Endothelial cell of umbilical vein (primary cell): ENCODE results near the gene CTSD. TPM values are rescaled to one million over a fixed set of nuclear protein-coding genes. Genes with fewer than 3 reads are reported as not detected.

Source experiments
- BruUV-seq: library from RNA; stranded (reverse); fragments of 400-500 nt; replicated peaks from 2 replicates; lab custom pipeline; 2021; lab: Mats Ljungman, UMichigan
- CTCF ChIA-PET: fragments of 300-600, 350-600 bp; sonication (Branson Sonifier 250); formaldehyde crosslinking; loops from one replicate; lab custom pipeline; 2021; ENCODE audit warnings: antibody characterized with exemption, inconsistent platforms; lab: Charles Lee
- POLR2A ChIA-PET: fragments of 300-600, 350-600 bp; sonication (Branson Sonifier 250); formaldehyde crosslinking; loops from one replicate; lab custom pipeline; 2021; ENCODE audit warnings: antibody characterized with exemption, inconsistent platforms; lab: Charles Lee
- DNase-seq: peaks from one replicate; pipeline ENCODE4 v3.0.0-alpha.2; 2011; ENCODE audit warnings: low read depth, low spot score
- FAIRE-seq: peaks from 2 replicates; lab custom pipeline; 2011; peaks lifted over from hg19 to GRCh38; lab: Jason Lieb, UNC
- H2AFZ ChIP-seq: 2 replicates; pipeline ENCODE4 v1.6.0; 2012; ENCODE audit warnings: low read depth, low read length, control low read depth, inconsistent platforms
- H3K27ac ChIP-seq: 2 replicates; pipeline ENCODE4 v1.5.1; 2011; ENCODE audit warnings: low read depth, mild to moderate bottlenecking, control low read depth, low read length, moderate library complexity; ENCODE audit not compliant: insufficient read depth
- H3K27me3 ChIP-seq, 2 experiments: 2 replicates each; pipeline versions ENCODE4 v1.6.0 to v1.6.1; 2011; ENCODE audit warnings: low read length in 2 of 2, mixed read lengths in 1 of 2; ENCODE audit not compliant: control insufficient read depth in 2 of 2, insufficient read depth in 2 of 2
- H3K36me3 ChIP-seq, 2 experiments: 2 replicates in 1 of 2; 3 replicates in 1 of 2; pipeline ENCODE4 v1.5.1; 2011; ENCODE audit warnings: low read length in 2 of 2, mild to moderate bottlenecking in 1 of 2, moderate library complexity in 1 of 2; ENCODE audit not compliant: control insufficient read depth in 2 of 2, insufficient read depth in 2 of 2; ENCODE audit errors: extremely low read depth in 1 of 2
- H3K4me1 ChIP-seq: 3 replicates; pipeline ENCODE4 v1.5.1; 2011; ENCODE audit warnings: mild to moderate bottlenecking, low read length; ENCODE audit not compliant: control insufficient read depth, insufficient read depth; ENCODE audit errors: extremely low read depth
- H3K4me2 ChIP-seq: 2 replicates; pipeline ENCODE4 v1.6.1; 2011; ENCODE audit warnings: low read length, control low read depth, mixed read lengths; ENCODE audit not compliant: insufficient read depth
- H3K4me3 ChIP-seq, 3 experiments: fragments of 200-600 bp in 1 of 3; sonication (generic), shearing (Covaris generic) in 1 of 3; replicated peaks in 1 of 3; 2 replicates each; pipeline ENCODE4 v1.5.1; 2011 to 2016; ENCODE audit warnings: control low read depth in 3 of 3, low read length in 3 of 3, mild to moderate bottlenecking in 2 of 3, inconsistent platforms in 1 of 3, low read depth in 1 of 3, moderate library complexity in 1 of 3; ENCODE audit not compliant: insufficient read depth in 1 of 3
- H3K79me2 ChIP-seq: 2 replicates; pipeline ENCODE4 v1.6.0; 2012; ENCODE audit warnings: low read length, inconsistent platforms; ENCODE audit not compliant: control insufficient read depth, insufficient read depth
- H3K9ac ChIP-seq: replicated peaks from 2 replicates; pipeline ENCODE3; 2011; ENCODE audit warnings: low read length, control low read depth; ENCODE audit not compliant: insufficient read depth; ENCODE audit errors: extremely low read depth
- H3K9me1 ChIP-seq: replicated peaks from 3 replicates; pipeline ENCODE4 v1.6.0; 2011; ENCODE audit warnings: mild to moderate bottlenecking, low read length; ENCODE audit not compliant: control insufficient read depth, insufficient read depth; ENCODE audit errors: extremely low read depth
- H3K9me3 ChIP-seq: replicated peaks from 2 replicates; pipeline ENCODE4 v1.5.1; 2012; ENCODE audit warnings: low read length, inconsistent platforms; ENCODE audit not compliant: control insufficient read depth, insufficient read depth
- H4K20me1 ChIP-seq: replicated peaks from 2 replicates; pipeline ENCODE3; 2011; ENCODE audit warnings: mild to moderate bottlenecking, low read length; ENCODE audit not compliant: control insufficient read depth, insufficient read depth; ENCODE audit errors: extremely low read depth
- CTCF ChIP-seq, 2 donors: IDR thresholded peaks; 1 replicate in 1 of 2; 2 replicates in 1 of 2; pipeline ENCODE4 v1.5.1; 2011; ENCODE audit warnings: low read length in 2 of 2, mild to moderate bottlenecking in 2 of 2, moderate library complexity in 2 of 2, control low read depth in 1 of 2, inconsistent platforms in 1 of 2, low read depth in 1 of 2; ENCODE audit not compliant: insufficient read depth in 1 of 2; ENCODE audit errors: extremely low read depth in 1 of 2
- EZH2 ChIP-seq: IDR thresholded peaks from 2 replicates; pipeline ENCODE4 v1.6.1; 2012; ENCODE audit warnings: borderline replicate concordance, low read depth, mild to moderate bottlenecking, moderate library complexity, low read length, inconsistent platforms; ENCODE audit not compliant: severe bottlenecking
- FOS ChIP-seq: IDR thresholded peaks from 2 replicates; pipeline ENCODE4 v1.6.1; 2011; ENCODE audit warnings: mild to moderate bottlenecking, low read length, moderate library complexity, borderline replicate concordance; ENCODE audit not compliant: insufficient read depth
- GATA2 ChIP-seq: IDR thresholded peaks from 2 replicates; pipeline ENCODE4 v1.7.0; 2011; ENCODE audit warnings: low read depth, mild to moderate bottlenecking, moderate library complexity, mixed read lengths, low read length; ENCODE audit not compliant: insufficient read length, insufficient read depth
- JUN ChIP-seq: IDR thresholded peaks from 2 replicates; pipeline ENCODE4 v1.6.1; 2011; ENCODE audit warnings: borderline replicate concordance, low read depth; ENCODE audit not compliant: insufficient read length, insufficient read depth
- MYC ChIP-seq: IDR thresholded peaks from one replicate; pipeline ENCODE4 v1.6.1; 2011; ENCODE audit warnings: mild to moderate bottlenecking, low read depth, low read length
- POLR2A ChIP-seq: IDR thresholded peaks from 2 replicates; pipeline ENCODE4 v1.6.1; 2012; ENCODE audit warnings: low read depth, mild to moderate bottlenecking, control low read depth, low read length
- POLR2AphosphoS5 ChIP-seq: IDR thresholded peaks from 2 replicates; pipeline ENCODE4 v1.6.1; 2012; ENCODE audit warnings: low read depth, mild to moderate bottlenecking, control low read depth, low read length, moderate library complexity; ENCODE audit not compliant: insufficient read depth
- dilution Hi-C: fragments of 300-500 bp; cut with MboI; formaldehyde crosslinking; loops from one replicate; pipeline ENCODE4 v1.15.0; 2019; ENCODE audit warnings: low sequenced_read_pairs; ENCODE audit not compliant: extremely low pct_ligation_motif_present
- intact Hi-C: fragments of 100-400 bp; cut with micrococcal nuclease; formaldehyde crosslinking; loops from one replicate; pipeline ENCODE4 v1.10.0; 2022
- polyA plus RNA-seq, 4 experiments: library from polyadenylated mRNA; depleted of rRNA in 3 of 4; stranded (reverse) in 3 of 4; unstranded in 1 of 4; fragments of >200 nt; gene quantifications; 2 replicates each; pipeline versions ENCODE4 v1.2.1 to v1.2.3, GENCODE V29; 2011 to 2012; ENCODE audit warnings: missing spikeins in 1 of 4
- total RNA-seq: library from RNA; stranded (reverse); gene quantifications from 2 replicates; pipeline ENCODE4 v1.2.3, GENCODE V29; 2021
- TF ChIP-seq, protein P1 (sequence below): IDR thresholded peaks from 2 replicates; pipeline ENCODE4 v1.6.1; 2011; ENCODE audit not compliant: insufficient read depth, insufficient read length

The CTSD gene
- total and polyA plus RNA-seq, 2 donors (not counting 3 experiments of a cell fraction or from before 2014, with no cell fraction given), result 215 to 248 TPM

DNA sequence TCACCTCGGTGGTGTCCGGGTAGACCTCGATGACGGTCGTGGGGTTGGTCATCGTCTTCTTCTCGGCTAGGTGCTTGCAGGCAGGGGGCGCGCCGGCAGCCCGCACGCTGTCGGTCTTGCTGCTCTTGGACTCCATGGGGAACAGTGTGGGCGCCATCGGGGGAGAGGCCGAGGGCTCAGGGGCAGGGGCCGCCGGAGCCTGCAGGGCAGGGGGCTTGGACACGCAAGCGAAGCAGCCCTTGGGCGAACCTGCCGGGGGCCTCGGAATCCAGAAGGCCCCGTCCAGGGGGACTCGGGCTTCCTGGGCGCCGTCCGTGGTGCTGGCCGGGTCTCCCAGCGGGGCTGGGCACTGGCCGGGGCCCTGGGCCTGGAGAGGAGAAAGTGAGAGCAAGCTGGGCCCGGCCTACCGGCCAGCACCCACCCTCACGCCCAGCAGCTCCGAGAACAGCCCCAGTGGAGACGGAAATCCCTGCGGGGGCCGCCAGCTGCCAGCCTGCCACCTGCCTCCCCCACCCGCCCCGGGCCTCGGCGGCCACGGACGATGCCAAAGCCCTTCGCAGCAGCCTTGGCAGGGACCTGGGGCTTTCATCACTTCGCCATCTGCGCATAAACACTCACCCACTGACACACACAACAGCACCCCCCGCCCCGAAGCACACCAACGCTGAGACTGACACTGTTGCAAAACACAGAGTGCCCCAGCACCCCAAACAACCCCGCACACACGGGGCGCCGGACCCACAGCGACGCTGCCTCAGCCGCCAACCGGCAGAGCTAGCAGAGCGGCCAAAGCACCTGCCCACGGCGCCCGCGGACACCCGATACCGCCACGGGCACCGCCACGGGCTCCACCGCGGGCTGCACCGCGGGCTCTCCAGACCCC lies 15.7 kb downstream of the CTSD start:
- FAIRE-seq (no peak), DNase-seq (no peak)
- CTCF ChIA-PET, result no interaction called here
- no peaks in the 10 kb centered on the region for H3K4me1 ChIP-seq
- no peak overlapping the region for H3K27ac ChIP-seq
- no peak overlapping the region for H2AFZ ChIP-seq
- TF ChIP-seq POLR2AphosphoS5, result no peak
- POLR2A ChIA-PET, result no interaction called here
- no peaks in the 10 kb centered on the region for H3K79me2 ChIP-seq
- no peaks in the 10 kb centered on the region for H3K9me1 ChIP-seq
- no peaks in the 10 kb centered on the region for H3K9me3 ChIP-seq
- no peaks in the 10 kb centered on the region for H4K20me1 ChIP-seq
- no peak overlapping the region for H3K4me2 ChIP-seq
- dilution Hi-C loops (no loop called here), intact Hi-C loops (no loop called here)
- no TSS peak for BruUV-seq
- no peaks in the 10 kb centered on the region for H3K36me3 ChIP-seq
- no peak overlapping the region for H3K4me3 ChIP-seq
- H3K27me3 ChIP-seq, result peaks cover 15 to 16% of the 10 kb centered on the region in 2 experiments
- no peak overlapping the region for H3K9ac ChIP-seq

- FAIRE-seq, result no peak
- ChIA-PET CTCF (no interaction called here), POLR2A (no interaction called here)
- no peak for DNase-seq
- H3K4me1 ChIP-seq, result no peaks in the 10 kb centered on the region
- H3K4me3 ChIP-seq, result no peak overlapping the region
- TF ChIP-seq EZH2 (no peak), CTCF (IDR thresholded peaks at IDR 0.05; ENCODE audit: extremely low read depth in 1 of 2, insufficient read depth in 1 of 2, low read depth in 1 of 2, low read length in 2 of 2) (no peak), MYC (no peak), FOS (no peak), JUN (no peak), POLR2AphosphoS5 (no peak), GATA2 (no peak), POLR2A (no peak)
- TF ChIP-seq, protein P1, sequence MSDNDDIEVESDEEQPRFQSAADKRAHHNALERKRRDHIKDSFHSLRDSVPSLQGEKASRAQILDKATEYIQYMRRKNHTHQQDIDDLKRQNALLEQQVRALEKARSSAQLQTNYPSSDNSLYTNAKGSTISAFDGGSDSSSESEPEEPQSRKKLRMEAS, result no peak
- dilution Hi-C loops (no loop called here), intact Hi-C loops (no loop called here)
- peaks cover 15 to 16% of the 10 kb centered on the region in 2 experiments for H3K27me3 ChIP-seq
- no peak overlapping the region for H3K4me2 ChIP-seq
- H3K9ac ChIP-seq, result no peak overlapping the region
- no peaks in the 10 kb centered on the region for H3K9me3 ChIP-seq
- no peaks in the 10 kb centered on the region for H4K20me1 ChIP-seq
- H3K9me1 ChIP-seq, result no peaks in the 10 kb centered on the region
- no peak overlapping the region for H2AFZ ChIP-seq
- H3K27ac ChIP-seq, result no peak overlapping the region
- no peaks in the 10 kb centered on the region for H3K79me2 ChIP-seq
- BruUV-seq, result no TSS peak
- no peaks in the 10 kb centered on the region for H3K36me3 ChIP-seq
Observed at GRCh38 chr11:1746956-1747752, 16.6 kb downstream of the CTSD start.
